ENCODE measurements around the gene IKZF2.

The IKZF2 gene

DNA sequence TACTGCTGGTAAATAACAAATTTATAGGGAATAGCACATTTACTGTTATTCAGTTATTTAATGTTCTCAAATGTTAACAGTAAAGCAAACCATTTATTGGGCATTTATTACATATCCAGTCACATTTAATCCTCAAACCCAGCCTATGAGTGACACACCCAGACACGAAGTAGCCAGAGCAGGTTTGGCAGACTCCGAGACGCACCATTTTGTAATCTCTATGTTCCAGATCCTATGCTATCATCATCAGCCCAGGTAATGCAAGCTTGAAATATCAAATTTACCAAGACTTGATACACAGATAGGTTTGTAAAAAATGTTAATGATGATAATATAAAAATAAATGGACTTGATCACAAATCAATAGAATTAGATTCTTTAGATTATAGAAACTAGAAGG, 131.1 kb downstream of the IKZF2 start:
- Histone ChIP-seq H3K4me3 (ENCODE audit: low read length) (no peak overlapping the region), H3K9ac (ENCODE audit: low read length) (no peak overlapping the region), H4K20me1 (ENCODE audit: insufficient read depth, low read length) (no peaks in the 10 kb centered on the region), H2AFZ (ENCODE audit: low read length) (no peak overlapping the region), H3K4me2 (ENCODE audit: low read depth, low read length) (no peak overlapping the region), H3K27ac (ENCODE audit: low read length) (no peak overlapping the region), H3K27me3 (replicated peaks; ENCODE audit: insufficient read depth, low read length) (no peaks in the 10 kb centered on the region), H3K36me3 (replicated peaks; ENCODE audit: insufficient read depth, low read length) (no peaks in the 10 kb centered on the region), H3K4me1 (ENCODE audit: low read length) (no peaks in the 10 kb centered on the region), H3K79me2 (ENCODE audit: low read length) (no peaks in the 10 kb centered on the region), H3K9me3 (replicated peaks; ENCODE audit: insufficient read depth, low read length) (no peaks in the 10 kb centered on the region), H3K9me2 (replicated peaks; ENCODE audit: insufficient read depth, low read length) (no peaks in the 10 kb centered on the region), H3F3A (ENCODE audit: insufficient read depth, low read length) (no peaks in the 10 kb centered on the region)
- TF ChIP-seq EZH2 (optimal IDR thresholded peaks at IDR 0.05; ENCODE audit: low read depth, low read length) (no peak), EZH2phosphoT487 (IDR thresholded peaks at IDR 0.05; ENCODE audit: low read length) (no peak)
- TF ChIP-seq, protein P1, sequence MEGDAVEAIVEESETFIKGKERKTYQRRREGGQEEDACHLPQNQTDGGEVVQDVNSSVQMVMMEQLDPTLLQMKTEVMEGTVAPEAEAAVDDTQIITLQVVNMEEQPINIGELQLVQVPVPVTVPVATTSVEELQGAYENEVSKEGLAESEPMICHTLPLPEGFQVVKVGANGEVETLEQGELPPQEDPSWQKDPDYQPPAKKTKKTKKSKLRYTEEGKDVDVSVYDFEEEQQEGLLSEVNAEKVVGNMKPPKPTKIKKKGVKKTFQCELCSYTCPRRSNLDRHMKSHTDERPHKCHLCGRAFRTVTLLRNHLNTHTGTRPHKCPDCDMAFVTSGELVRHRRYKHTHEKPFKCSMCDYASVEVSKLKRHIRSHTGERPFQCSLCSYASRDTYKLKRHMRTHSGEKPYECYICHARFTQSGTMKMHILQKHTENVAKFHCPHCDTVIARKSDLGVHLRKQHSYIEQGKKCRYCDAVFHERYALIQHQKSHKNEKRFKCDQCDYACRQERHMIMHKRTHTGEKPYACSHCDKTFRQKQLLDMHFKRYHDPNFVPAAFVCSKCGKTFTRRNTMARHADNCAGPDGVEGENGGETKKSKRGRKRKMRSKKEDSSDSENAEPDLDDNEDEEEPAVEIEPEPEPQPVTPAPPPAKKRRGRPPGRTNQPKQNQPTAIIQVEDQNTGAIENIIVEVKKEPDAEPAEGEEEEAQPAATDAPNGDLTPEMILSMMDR (IDR thresholded peaks at IDR 0.05; ENCODE audit: low read length), result no peak
- DNase-seq, result no peak

- H3K4me2 ChIP-seq (ENCODE audit: low read depth, low read length), result no peak overlapping the region
- H3K9me2 ChIP-seq (replicated peaks; ENCODE audit: insufficient read depth, low read length), result no peaks in the 10 kb centered on the region
- no peak for DNase-seq
- H3K27me3 ChIP-seq (replicated peaks; ENCODE audit: insufficient read depth, low read length), result no peaks in the 10 kb centered on the region
- H3K79me2 ChIP-seq (ENCODE audit: low read length), result no peaks in the 10 kb centered on the region
- no peak overlapping the region for H2AFZ ChIP-seq (ENCODE audit: low read length)
- no peaks in the 10 kb centered on the region for H3K9me3 ChIP-seq (replicated peaks; ENCODE audit: insufficient read depth, low read length)
- H3K4me1 ChIP-seq (ENCODE audit: low read length), result no peaks in the 10 kb centered on the region
- no peaks in the 10 kb centered on the region for H3K36me3 ChIP-seq (replicated peaks; ENCODE audit: insufficient read depth, low read length)
- no peaks in the 10 kb centered on the region for H4K20me1 ChIP-seq (ENCODE audit: insufficient read depth, low read length)
- H3K27ac ChIP-seq (ENCODE audit: low read length), result no peak overlapping the region
- no peak overlapping the region for H3K9ac ChIP-seq (ENCODE audit: low read length)
- no peak overlapping the region for H3K4me3 ChIP-seq (ENCODE audit: low read length)
- no peaks in the 10 kb centered on the region for H3F3A ChIP-seq (ENCODE audit: insufficient read depth, low read length)
- TF ChIP-seq EZH2phosphoT487 (IDR thresholded peaks at IDR 0.05; ENCODE audit: low read length) (no peak), EZH2 (optimal IDR thresholded peaks at IDR 0.05; ENCODE audit: low read depth, low read length) (no peak)
- TF ChIP-seq, protein P1 (IDR thresholded peaks at IDR 0.05; ENCODE audit: low read length), result no peak
Observed at GRCh38 chr2:213019368-213019767, 132.0 kb downstream of the IKZF2 start.

- DNase-seq, result no peak
- no peak overlapping the region for H3K4me3 ChIP-seq (ENCODE audit: low read length)
- H4K20me1 ChIP-seq (ENCODE audit: insufficient read depth, low read length), result no peaks in the 10 kb centered on the region
- no peaks in the 10 kb centered on the region for H3K36me3 ChIP-seq (replicated peaks; ENCODE audit: insufficient read depth, low read length)
- no peak overlapping the region for H3K9ac ChIP-seq (ENCODE audit: low read length)
- H3K9me2 ChIP-seq (replicated peaks; ENCODE audit: insufficient read depth, low read length), result no peaks in the 10 kb centered on the region
- TF ChIP-seq, protein P1 (IDR thresholded peaks at IDR 0.05; ENCODE audit: low read length), result no peak
- no peak for TF ChIP-seq EZH2 (optimal IDR thresholded peaks at IDR 0.05; ENCODE audit: low read depth, low read length)
- H3K4me2 ChIP-seq (ENCODE audit: low read depth, low read length), result no peak overlapping the region
- no peak overlapping the region for H2AFZ ChIP-seq (ENCODE audit: low read length)
- H3F3A ChIP-seq (ENCODE audit: insufficient read depth, low read length), result no peaks in the 10 kb centered on the region
- no peaks in the 10 kb centered on the region for H3K27me3 ChIP-seq (replicated peaks; ENCODE audit: insufficient read depth, low read length)
- no peaks in the 10 kb centered on the region for H3K4me1 ChIP-seq (ENCODE audit: low read length)
- no peak overlapping the region for H3K27ac ChIP-seq (ENCODE audit: low read length)
- no peaks in the 10 kb centered on the region for H3K79me2 ChIP-seq (ENCODE audit: low read length)
- H3K9me3 ChIP-seq (replicated peaks; ENCODE audit: insufficient read depth, low read length), result no peaks in the 10 kb centered on the region
Observed at GRCh38 chr2:213018340-213018901, 133.0 kb downstream of the IKZF2 start.

All from MM.1S (cell line).